Esophagus squamous epithelium (tissue), 5 donors: ENCODE data around the gene ADGRD1. TPM values are rescaled to one million over a fixed set of nuclear protein-coding genes. Genes with fewer than 3 reads are reported as not detected.
A peak's percentile ranks its signal among the peaks of the same experiment; 100 is the strongest.

Source experiments
- DNase-seq: peaks from one replicate; lab custom pipeline; 2025; lab: John Stamatoyannopoulos, UW
- H3K27ac ChIP-seq, 4 donors: fragments of 200-600 bp; sonication (generic); one replicate each; pipeline ENCODE4 v1.5.1; 2016 to 2019; ENCODE audit warnings: mild to moderate bottlenecking in 1 of 4
- H3K27me3 ChIP-seq, 4 donors: fragments of 200-600 bp; sonication (generic); 1 replicate in 3 of 4; 2 replicates in 1 of 4; pipeline versions ENCODE4 v1.5.1 to v1.6.0; 2017 to 2021; ENCODE audit warnings: antibody characterized with exemption in 1 of 4
- H3K36me3 ChIP-seq, 3 donors: fragments of 200-600 bp; sonication (generic); one replicate each; pipeline ENCODE4 v1.5.1; 2016 to 2019
- H3K4me1 ChIP-seq, 3 donors: fragments of 200-600 bp; sonication (generic); one replicate each; pipeline ENCODE4 v1.5.1; 2017 to 2019
- H3K4me3 ChIP-seq, 4 donors: fragments of 200-600 bp; sonication (generic); 1 replicate in 3 of 4; 2 replicates in 1 of 4; pipeline ENCODE4 v1.5.1; 2016 to 2019; ENCODE audit warnings: mild to moderate bottlenecking in 2 of 4, moderate library complexity in 1 of 4
- H3K9me3 ChIP-seq, 3 donors: fragments of 200-600 bp; sonication (generic); one replicate each; pipeline ENCODE4 v1.5.1; 2016 to 2019
- POLR2A ChIP-seq, 4 donors: fragments of 450-650 bp; IDR thresholded peaks; one replicate each; pipeline ENCODE4 v1.6.1; 2017; ENCODE audit warnings: antibody characterized with exemption in 4 of 4, mild to moderate bottlenecking in 4 of 4, moderate library complexity in 3 of 4
- WGBS, 2 donors: methylation state at CpG; one replicate each; pipeline ENCODE4 v1.1.5; 2018; 5-methylcytosine and 5-hydroxymethylcytosine counted together
- intact Hi-C: fragments of 100-400 bp; cut with DNase I; formaldehyde crosslinking; loops from one replicate; pipeline ENCODE4 v1.15.0; 2022
- total RNA-seq, 4 donors: library from RNA; depleted of rRNA; stranded (reverse); fragments of >200 nt; gene quantifications; one replicate each; pipeline ENCODE4 v1.1.0, GENCODE V29; 2016
- TF ChIP-seq, protein P1 (sequence below), 6 experiments: fragments of 450-650 bp in 4 of 6; fragments of 200-600 bp in 2 of 6; sonication (generic) in 2 of 6; IDR thresholded peaks; one replicate each; pipeline ENCODE4 v1.5.1; 2016 to 2019; ENCODE audit warnings: antibody characterized with exemption in 6 of 6, mild to moderate bottlenecking in 4 of 6, moderate library complexity in 4 of 6
- donor health status: DM: yes; HTN: yes; CAD: no.

ADGRD1 gene
- total RNA-seq, 4 donors from 2014 or later = 2.2 to 28.2 (median 8.8) TPM

DNA sequence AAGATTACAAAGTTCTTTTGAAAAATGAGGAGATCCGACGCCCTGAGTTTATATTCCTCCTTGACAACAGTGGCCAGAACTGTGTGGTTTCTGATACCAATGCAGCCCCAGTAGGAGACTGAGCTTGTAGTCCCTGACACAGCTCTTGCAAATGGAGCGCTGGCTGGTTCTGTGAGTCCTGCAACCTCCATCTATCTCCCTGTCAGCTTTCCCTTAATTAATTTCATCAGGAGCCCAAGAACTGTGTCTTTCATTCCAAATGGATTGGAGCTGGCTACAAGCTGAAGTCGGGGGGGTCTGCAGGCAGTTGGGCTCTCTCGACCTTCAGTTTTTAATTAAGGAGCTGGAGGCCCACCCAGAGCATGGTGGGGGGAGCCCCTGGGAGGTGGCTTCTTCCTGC, 160.6 kb downstream of the ADGRD1 start:
- peaks cover 0 to 16% (median 0%) of the 10 kb centered on the region in 4 donors for H3K27me3 ChIP-seq
- H3K4me3 ChIP-seq = no peak overlapping the region
- 59 to 86% methylated on average over 5 of the region's 5 CpGs for WGBS, 2 donors
- peaks cover 0 to 43% (median 0%) of the 10 kb centered on the region in 3 donors for H3K4me1 ChIP-seq
- TF ChIP-seq, protein P1, sequence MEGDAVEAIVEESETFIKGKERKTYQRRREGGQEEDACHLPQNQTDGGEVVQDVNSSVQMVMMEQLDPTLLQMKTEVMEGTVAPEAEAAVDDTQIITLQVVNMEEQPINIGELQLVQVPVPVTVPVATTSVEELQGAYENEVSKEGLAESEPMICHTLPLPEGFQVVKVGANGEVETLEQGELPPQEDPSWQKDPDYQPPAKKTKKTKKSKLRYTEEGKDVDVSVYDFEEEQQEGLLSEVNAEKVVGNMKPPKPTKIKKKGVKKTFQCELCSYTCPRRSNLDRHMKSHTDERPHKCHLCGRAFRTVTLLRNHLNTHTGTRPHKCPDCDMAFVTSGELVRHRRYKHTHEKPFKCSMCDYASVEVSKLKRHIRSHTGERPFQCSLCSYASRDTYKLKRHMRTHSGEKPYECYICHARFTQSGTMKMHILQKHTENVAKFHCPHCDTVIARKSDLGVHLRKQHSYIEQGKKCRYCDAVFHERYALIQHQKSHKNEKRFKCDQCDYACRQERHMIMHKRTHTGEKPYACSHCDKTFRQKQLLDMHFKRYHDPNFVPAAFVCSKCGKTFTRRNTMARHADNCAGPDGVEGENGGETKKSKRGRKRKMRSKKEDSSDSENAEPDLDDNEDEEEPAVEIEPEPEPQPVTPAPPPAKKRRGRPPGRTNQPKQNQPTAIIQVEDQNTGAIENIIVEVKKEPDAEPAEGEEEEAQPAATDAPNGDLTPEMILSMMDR (IDR thresholded peaks at IDR 0.05) = no peak
- no peak for TF ChIP-seq POLR2A (IDR thresholded peaks at IDR 0.05)
- DNase-seq = no peak
- H3K36me3 ChIP-seq = peaks cover 0 to 7% (median 0%) of the 10 kb centered on the region in 3 donors
- H3K9me3 ChIP-seq = no peaks in the 10 kb centered on the region
- intact Hi-C loops = no loop called here
- H3K27ac ChIP-seq = peak overlapping the region in 1 of 4 donors; percentile 21

DNA sequence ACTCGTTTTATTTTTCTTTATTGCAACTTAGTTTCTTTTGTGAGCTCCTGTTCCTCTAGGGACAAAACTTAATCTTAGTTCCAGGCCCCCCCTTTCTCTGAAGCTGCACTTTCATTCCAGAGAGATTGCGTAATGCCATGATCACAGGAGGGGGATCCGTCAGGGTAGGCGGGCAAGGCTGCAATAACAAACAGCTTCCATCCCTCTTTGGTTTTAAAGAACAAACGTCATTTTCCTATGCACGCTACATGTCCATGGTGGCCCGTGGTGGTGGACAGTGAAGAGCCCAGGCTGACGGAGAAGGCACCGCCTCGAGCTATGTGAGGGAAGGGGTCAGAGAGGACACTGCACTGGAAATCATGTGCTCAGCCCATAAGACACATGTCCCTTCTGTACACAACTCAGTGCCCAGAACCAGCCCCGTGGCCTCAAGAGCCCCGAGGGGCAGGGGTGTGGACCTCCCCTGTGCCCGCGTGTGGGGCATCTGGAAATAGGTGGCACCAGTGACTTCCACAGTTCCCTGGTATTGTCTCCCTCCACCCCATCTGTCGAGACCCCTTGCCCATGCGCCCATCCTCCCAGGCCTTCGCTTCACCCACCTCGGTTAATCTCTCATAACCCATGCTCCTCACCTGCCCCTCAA, 161.4 kb downstream of the ADGRD1 start:
- H3K4me1 ChIP-seq = peaks cover 0 to 43% (median 0%) of the 10 kb centered on the region in 3 donors
- intact Hi-C loops = no loop called here
- peaks cover 0 to 16% (median 0%) of the 10 kb centered on the region in 4 donors for H3K27me3 ChIP-seq
- H3K4me3 ChIP-seq = no peak overlapping the region
- DNase-seq = no peak
- no peak for TF ChIP-seq POLR2A (IDR thresholded peaks at IDR 0.05)
- TF ChIP-seq, protein P1 (IDR thresholded peaks at IDR 0.05) = no peak
- WGBS, 2 donors = 67 to 75% methylated on average over 14 to 18 of the region's 18 CpGs
- peak overlapping the region in 2 of 4 donors; percentile 50 to 65 for H3K27ac ChIP-seq
- peaks cover 0 to 7% (median 0%) of the 10 kb centered on the region in 3 donors for H3K36me3 ChIP-seq
- H3K9me3 ChIP-seq = no peaks in the 10 kb centered on the region

DNA sequence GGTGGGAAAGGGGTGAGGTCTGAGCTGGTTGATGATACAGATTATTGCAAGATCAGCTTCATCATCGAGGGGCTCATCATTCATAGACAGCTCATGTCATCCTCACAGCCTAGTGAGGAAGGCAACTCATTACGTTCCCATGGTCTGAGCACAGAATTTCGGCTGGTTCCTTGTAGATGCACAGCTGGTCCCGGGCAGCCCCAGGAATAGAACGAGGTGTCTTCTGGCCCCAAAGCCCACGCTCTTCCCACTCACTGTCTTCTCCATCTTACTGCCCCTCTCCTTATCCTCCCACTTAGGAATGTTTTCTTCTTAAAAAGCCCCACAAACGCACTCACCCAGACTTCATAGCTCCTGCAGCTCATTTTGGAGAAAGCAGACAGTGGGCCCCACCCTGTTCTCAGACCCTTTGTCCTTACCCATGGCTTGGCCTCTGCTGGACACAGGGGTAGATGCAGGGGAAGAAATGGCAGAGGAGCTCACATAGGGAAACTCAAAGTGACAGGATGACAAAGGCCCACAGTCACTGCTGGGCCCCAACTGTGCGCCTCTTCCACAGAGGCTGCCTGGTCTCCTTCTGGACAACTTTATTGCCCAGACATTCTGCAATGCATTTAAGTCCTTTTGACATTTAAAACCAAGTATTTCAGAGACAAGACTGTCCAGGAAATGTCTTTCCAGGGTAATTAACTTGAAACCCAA, 162.2 kb downstream of the ADGRD1 start:
- TF ChIP-seq, protein P1 (IDR thresholded peaks at IDR 0.05) = no peak
- TF ChIP-seq POLR2A (IDR thresholded peaks at IDR 0.05) = no peak
- H3K27ac ChIP-seq = peak overlapping the region in 2 of 4 donors; percentile 50 to 65
- H3K36me3 ChIP-seq = peaks cover 0 to 7% (median 0%) of the 10 kb centered on the region in 3 donors
- no peaks in the 10 kb centered on the region for H3K9me3 ChIP-seq
- peaks cover 0 to 43% (median 0%) of the 10 kb centered on the region in 3 donors for H3K4me1 ChIP-seq
- intact Hi-C loops = no loop called here
- no peak overlapping the region for H3K4me3 ChIP-seq
- no peak for DNase-seq
- peaks cover 0 to 16% (median 0%) of the 10 kb centered on the region in 4 donors for H3K27me3 ChIP-seq
- WGBS, 2 donors = 80 to 83% methylated on average over 7 to 8 of the region's 8 CpGs

DNA sequence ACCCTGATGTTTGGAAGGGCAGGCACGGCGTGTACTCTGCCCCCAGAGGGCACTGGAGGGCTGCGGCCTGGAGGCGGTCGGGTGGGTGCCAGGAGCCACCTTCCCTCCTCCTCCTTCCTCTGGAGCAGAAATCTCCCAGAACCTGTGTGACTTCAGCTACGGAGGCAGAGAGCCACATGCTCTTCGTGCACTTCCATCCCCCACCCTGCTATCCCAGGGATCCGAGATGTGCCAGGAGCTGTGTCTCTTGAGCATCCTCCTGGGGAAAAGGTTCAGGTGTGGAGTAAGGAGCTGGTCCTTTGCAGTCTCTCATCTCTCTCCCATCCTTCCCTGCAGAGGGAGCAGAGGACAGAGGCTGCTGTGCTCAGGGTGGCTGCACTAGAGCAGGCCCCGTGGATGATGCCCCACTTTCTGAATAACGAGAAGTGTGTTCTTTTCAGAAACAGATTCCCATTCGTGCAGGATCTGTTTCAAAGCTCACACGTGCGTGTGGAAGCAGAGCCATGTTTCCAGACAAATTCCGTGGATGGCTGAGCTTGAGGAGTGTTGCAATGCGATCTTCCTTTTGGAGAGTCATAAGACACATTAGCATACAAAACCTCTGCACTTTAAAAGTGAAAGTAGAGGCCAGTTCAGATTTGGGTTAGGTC, 162.9 kb downstream of the ADGRD1 start:
- intact Hi-C loops = no loop called here
- Histone ChIP-seq H3K4me3 (no peak overlapping the region), H3K36me3 (peaks cover 0 to 7% (median 0%) of the 10 kb centered on the region in 3 donors), H3K27ac (peak overlapping the region in 2 of 4 donors; percentile 50 to 65), H3K4me1 (peaks cover 0 to 43% (median 0%) of the 10 kb centered on the region in 3 donors), H3K9me3 (no peaks in the 10 kb centered on the region), H3K27me3 (peaks cover 0 to 16% (median 0%) of the 10 kb centered on the region in 4 donors)
- DNase-seq = no peak
- 19 to 36% methylated on average over 9 to 15 of the region's 15 CpGs for WGBS, 2 donors
- TF ChIP-seq POLR2A (IDR thresholded peaks at IDR 0.05) = no peak
- TF ChIP-seq, protein P1 (IDR thresholded peaks at IDR 0.05) = peak in 2 of 6 experiments; percentile 20 to 30
